GM03348 (cell line): ENCODE data around the gene BCORL1.

Experiments
- DNase-seq: peaks from one replicate; pipeline ENCODE4 v3.0.0; 2012; ENCODE audit warnings: low spot score

Gene BCORL1

GRCh38 chrX:129961180-129962083, 21.0 kb upstream of the BCORL1 start:
- no peak for DNase-seq

- DNase-seq, result no peak
Measured at GRCh38 chrX:129963729-129964128, 18.7 kb upstream of the BCORL1 start.

- DNase-seq, result no peak
Measured at GRCh38 chrX:129965166-129965565, 17.3 kb upstream of the BCORL1 start.

GRCh38 chrX:129968968-129969367, 13.5 kb upstream of the BCORL1 start:
- no peak for DNase-seq

GRCh38 chrX:129976441-129976840, 6.0 kb upstream of the BCORL1 start:
- no peak for DNase-seq

- no peak for DNase-seq
Measured at GRCh38 chrX:129979207-129979920, 3.1 kb upstream of the BCORL1 start.

GRCh38 chrX:129980001-129980401, 2.4 kb upstream of the BCORL1 start:
- peak; percentile 36 for DNase-seq

GRCh38 chrX:129980540-129981199, 1.8 kb upstream of the BCORL1 start:
- peak; percentile 45 for DNase-seq

GRCh38 chrX:129981200-129981553, 1.3 kb upstream of the BCORL1 start:
- DNase-seq, result no peak

GRCh38 chrX:129981752-129982299, 609 bp upstream of the BCORL1 start:
- DNase-seq, result no peak

GRCh38 chrX:129983575-129984110, 1.2 kb downstream of the BCORL1 start:
- no peak for DNase-seq

- DNase-seq, result peak; percentile 79
Measured at GRCh38 chrX:129984111-129984958, 1.9 kb downstream of the BCORL1 start.

- DNase-seq, result no peak
Measured at GRCh38 chrX:129987871-129988270, 5.4 kb downstream of the BCORL1 start.

- no peak for DNase-seq
Measured at GRCh38 chrX:129992181-129992580, 9.7 kb downstream of the BCORL1 start.

- peak; percentile 77 for DNase-seq
Measured at GRCh38 chrX:129996120-129996519, 13.7 kb downstream of the BCORL1 start.

GRCh38 chrX:129997086-129997485, 14.7 kb downstream of the BCORL1 start:
- DNase-seq, result no peak

GRCh38 chrX:129998021-129998420, 15.6 kb downstream of the BCORL1 start:
- no peak for DNase-seq

GRCh38 chrX:130001893-130002292, 19.5 kb downstream of the BCORL1 start:
- DNase-seq, result no peak

GRCh38 chrX:130002541-130002940, 20.1 kb downstream of the BCORL1 start:
- no peak for DNase-seq

- DNase-seq, result no peak
Measured at GRCh38 chrX:130005089-130005807, 22.8 kb downstream of the BCORL1 start.
